PC-9 (cell line): ENCODE data around the gene TEDDM1.

Source experiments
- EZH2 ChIP-seq: fragments of 200-600 bp; sonication (generic); IDR thresholded peaks from 2 replicates; pipeline ENCODE4 v1.8.0; 2017; ENCODE audit warnings: antibody characterized with exemption, low read depth
- TF ChIP-seq, protein P1 (sequence below): fragments of 200-600 bp; sonication (generic); conservative IDR thresholded peaks from 2 replicates; pipeline ENCODE4 v1.6.1; 2017; ENCODE audit warnings: mixed run types, antibody characterized with exemption, mild to moderate bottlenecking, moderate library complexity

DNA sequence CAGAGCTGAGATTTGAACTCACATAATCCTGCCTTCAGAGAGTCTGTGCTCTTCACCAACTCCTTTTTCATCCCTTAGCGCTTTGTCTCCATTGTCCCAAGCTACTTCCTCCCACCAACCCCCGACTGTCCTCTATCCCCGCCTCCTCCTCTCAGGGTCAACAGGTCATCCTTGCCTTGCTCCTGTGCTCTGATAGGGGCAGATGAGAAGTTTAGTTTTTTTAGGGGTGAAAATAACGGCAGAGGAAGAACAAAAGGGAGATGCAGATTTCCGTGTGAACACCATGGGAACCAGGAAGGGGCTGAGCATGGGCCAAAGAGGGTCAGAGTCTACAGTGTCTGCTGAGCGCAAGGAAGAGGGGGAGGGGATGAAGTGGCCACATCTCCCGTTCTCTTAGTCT, 40.8 kb downstream of the TEDDM1 start:
- TF ChIP-seq, protein P1, sequence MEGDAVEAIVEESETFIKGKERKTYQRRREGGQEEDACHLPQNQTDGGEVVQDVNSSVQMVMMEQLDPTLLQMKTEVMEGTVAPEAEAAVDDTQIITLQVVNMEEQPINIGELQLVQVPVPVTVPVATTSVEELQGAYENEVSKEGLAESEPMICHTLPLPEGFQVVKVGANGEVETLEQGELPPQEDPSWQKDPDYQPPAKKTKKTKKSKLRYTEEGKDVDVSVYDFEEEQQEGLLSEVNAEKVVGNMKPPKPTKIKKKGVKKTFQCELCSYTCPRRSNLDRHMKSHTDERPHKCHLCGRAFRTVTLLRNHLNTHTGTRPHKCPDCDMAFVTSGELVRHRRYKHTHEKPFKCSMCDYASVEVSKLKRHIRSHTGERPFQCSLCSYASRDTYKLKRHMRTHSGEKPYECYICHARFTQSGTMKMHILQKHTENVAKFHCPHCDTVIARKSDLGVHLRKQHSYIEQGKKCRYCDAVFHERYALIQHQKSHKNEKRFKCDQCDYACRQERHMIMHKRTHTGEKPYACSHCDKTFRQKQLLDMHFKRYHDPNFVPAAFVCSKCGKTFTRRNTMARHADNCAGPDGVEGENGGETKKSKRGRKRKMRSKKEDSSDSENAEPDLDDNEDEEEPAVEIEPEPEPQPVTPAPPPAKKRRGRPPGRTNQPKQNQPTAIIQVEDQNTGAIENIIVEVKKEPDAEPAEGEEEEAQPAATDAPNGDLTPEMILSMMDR: no peak
- no peak for TF ChIP-seq EZH2
